GM10847 (cell line): ENCODE measurements around the gene NIT2.

Experiments used
- POLR2A ChIP-seq: IDR thresholded peaks from 2 replicates; pipeline ENCODE4 v1.6.1; 2011; ENCODE audit not compliant: insufficient read length; ENCODE audit errors: extremely low read depth

The NIT2 gene

DNA sequence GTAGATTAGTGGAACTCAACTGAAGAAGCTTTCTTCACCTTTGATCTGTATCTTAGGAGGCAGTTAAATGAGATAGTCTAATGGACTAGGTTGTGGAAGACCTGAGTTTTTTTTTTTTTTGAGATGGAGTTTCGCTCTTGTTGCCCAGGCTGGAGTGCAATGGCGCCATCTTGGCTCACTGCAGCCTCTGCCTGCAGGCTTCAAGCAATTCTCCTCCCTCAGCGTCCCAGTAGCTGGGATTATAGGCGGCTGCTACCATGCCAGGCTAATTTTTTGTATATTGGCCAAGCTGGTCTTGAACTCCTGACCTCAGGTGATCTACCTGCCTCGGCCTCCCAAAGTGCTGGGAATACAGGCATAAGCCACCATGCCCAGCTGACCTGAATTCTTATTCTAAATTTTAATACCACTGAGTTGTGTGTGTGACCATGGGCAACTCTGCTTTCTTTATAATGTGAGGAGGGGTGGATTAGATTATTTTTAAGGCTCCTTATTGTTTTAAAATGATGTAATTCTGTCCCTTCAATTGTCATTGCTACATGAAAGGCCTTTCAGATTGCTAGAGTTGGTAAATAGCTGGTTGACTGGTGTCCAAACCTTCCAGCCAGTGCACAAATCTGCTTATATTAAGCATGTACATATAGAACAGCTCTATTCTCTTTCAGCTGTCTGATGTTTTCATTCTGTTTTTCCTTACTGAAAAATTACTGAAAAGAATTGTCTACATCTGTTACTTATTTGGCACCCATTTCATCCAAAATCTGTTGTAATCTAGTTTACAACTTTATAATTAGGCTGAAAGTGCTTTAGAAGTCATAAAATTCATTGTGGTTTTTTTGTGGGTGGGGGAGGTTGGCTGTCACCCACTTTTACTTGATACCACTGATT is 69.0 kb downstream of the NIT2 start:
- TF ChIP-seq POLR2A = no peak

- TF ChIP-seq POLR2A = no peak
Observed at GRCh38 chr3:100404250-100404548, 69.6 kb downstream of the NIT2 start.

- no peak for TF ChIP-seq POLR2A
Observed at GRCh38 chr3:100407164-100407563, 72.6 kb downstream of the NIT2 start.

DNA sequence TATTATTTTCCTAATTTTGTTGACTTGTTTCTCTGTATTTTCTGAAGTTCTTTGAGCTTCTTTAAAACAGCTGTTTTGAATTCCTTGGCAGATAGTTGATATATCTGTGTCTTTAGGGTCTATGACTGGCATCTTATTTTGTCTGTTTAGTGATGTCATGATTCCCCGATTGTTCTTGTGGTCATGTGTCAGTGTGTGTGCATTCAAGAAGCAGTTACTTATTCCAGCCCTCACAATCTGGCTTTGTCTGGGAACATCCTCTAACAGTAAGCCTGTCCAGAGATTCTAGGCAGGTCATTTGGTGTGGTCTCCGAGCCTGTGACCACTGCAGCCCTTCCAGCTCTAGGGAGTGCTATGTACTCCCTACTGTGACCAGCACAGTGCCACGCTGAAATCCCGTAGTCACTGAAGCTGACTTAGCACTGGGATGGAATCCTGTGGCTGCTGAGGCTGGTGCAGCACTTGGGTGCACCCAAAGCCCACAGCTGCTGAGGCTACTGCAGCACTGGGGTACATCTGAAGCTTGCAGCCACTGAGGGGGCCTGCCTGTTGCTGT is 73.5 kb downstream of the NIT2 start:
- TF ChIP-seq POLR2A = no peak
